Measurements from ENCODE around the gene APOBEC3H. TPM values are rescaled to one million over a fixed set of nuclear protein-coding genes. Genes with fewer than 3 reads are reported as not detected.

The APOBEC3H gene
- total RNA-seq, 1 donor from 2014 or later, result 1.0 TPM

Other genes starting within 250 kb of the APOBEC3H start
- 93.8 TPM for gene CBX6, start 225.0 kb upstream of the APOBEC3H start, total RNA-seq
- gene APOBEC3A, start 139.6 kb upstream of the APOBEC3H start, total RNA-seq, result 2.0 TPM
- gene APOBEC3B, start 114.9 kb upstream of the APOBEC3H start, total RNA-seq, result 1.5 TPM
- gene APOBEC3C, start 83.0 kb upstream of the APOBEC3H start, total RNA-seq, result 41.4 TPM
- gene APOBEC3D, start 76.1 kb upstream of the APOBEC3H start, total RNA-seq, result 7.8 TPM
- gene APOBEC3F, start 56.4 kb upstream of the APOBEC3H start, total RNA-seq, result 22.5 TPM
- 27.8 TPM for gene APOBEC3G, start 20.0 kb upstream of the APOBEC3H start, total RNA-seq
- 63.6 TPM for gene CBX7, start 55.4 kb downstream of the APOBEC3H start, total RNA-seq
- gene PDGFB, start 147.7 kb downstream of the APOBEC3H start, total RNA-seq, result 5.9 TPM
- 2,529 TPM for gene RPL3, start 222.4 kb downstream of the APOBEC3H start, total RNA-seq